Neuronal stem cell (in vitro differentiated cells): Measurements from ENCODE around the gene SART3.
"Not testable (repeated sequence)": the region's sequence is repeated elsewhere in the genome, so short reads cannot be mapped to it uniquely, and the experiment has no call there.

Experiments
- DNase-seq: peaks from one replicate; pipeline ENCODE4 v3.0.0-alpha.2; 2013; ENCODE audit warnings: low spot score
- H2AFZ ChIP-seq: one replicate; pipeline ENCODE4 v1.6.1; 2013; ENCODE audit warnings: mild to moderate bottlenecking, low read length, inconsistent platforms
- H2AK5ac ChIP-seq: 2 replicates; pipeline ENCODE4 v1.6.1; 2013; ENCODE audit warnings: low read depth, mild to moderate bottlenecking, inconsistent platforms, low read length, moderate library complexity, mixed read lengths
- H2BK120ac ChIP-seq: 2 replicates; pipeline ENCODE4 v1.6.1; 2013; ENCODE audit warnings: low read depth, mild to moderate bottlenecking, inconsistent platforms, low read length, moderate library complexity, mixed read lengths
- H2BK12ac ChIP-seq: one replicate; pipeline ENCODE4 v1.6.1; 2013; ENCODE audit warnings: low read length, inconsistent platforms
- H2BK15ac ChIP-seq: 2 replicates; pipeline ENCODE4 v1.6.1; 2013; ENCODE audit warnings: mild to moderate bottlenecking, low read length, inconsistent platforms, mixed read lengths
- H2BK5ac ChIP-seq: one replicate; pipeline ENCODE4 v1.6.1; 2013; ENCODE audit warnings: inconsistent platforms, mild to moderate bottlenecking, low read length, moderate library complexity
- H3K14ac ChIP-seq: one replicate; pipeline ENCODE4 v1.6.1; 2013; ENCODE audit warnings: low read length, inconsistent platforms
- H3K18ac ChIP-seq: 2 replicates; pipeline ENCODE4 v1.6.1; 2013; ENCODE audit warnings: low read length, inconsistent platforms
- H3K23ac ChIP-seq: 2 replicates; pipeline ENCODE4 v1.6.1; 2013; ENCODE audit warnings: low read depth, mild to moderate bottlenecking, mixed read lengths, low read length, inconsistent platforms; ENCODE audit not compliant: poor library complexity
- H3K27ac ChIP-seq: replicated peaks from 3 replicates; pipeline ENCODE4 v1.5.1; 2013; ENCODE audit warnings: low read length, inconsistent platforms
- H3K27me3 ChIP-seq, 3 experiments: 2 replicates each; pipeline ENCODE4 v1.6.1; 2013; ENCODE audit warnings: low read length in 3 of 3, mild to moderate bottlenecking in 2 of 3, inconsistent platforms in 1 of 3, low read depth in 1 of 3, mixed read lengths in 1 of 3, moderate library complexity in 1 of 3; ENCODE audit not compliant: control insufficient read depth in 3 of 3, insufficient read depth in 3 of 3
- H3K36me3 ChIP-seq, 2 donors: replicated peaks in 1 of 2; 2 replicates each; pipeline ENCODE4 v1.6.1; 2013; ENCODE audit warnings: low read length in 2 of 2; ENCODE audit not compliant: control insufficient read depth in 2 of 2, insufficient read depth in 2 of 2
- H3K4ac ChIP-seq: 2 replicates; pipeline ENCODE4 v1.6.1; 2013; ENCODE audit warnings: inconsistent platforms, mild to moderate bottlenecking, low read length, moderate library complexity
- H3K4me1 ChIP-seq, 2 donors: 1 replicate in 1 of 2; 2 replicates in 1 of 2; pipeline ENCODE4 v1.6.1; 2013; ENCODE audit warnings: low read length in 2 of 2, low read depth in 1 of 2; ENCODE audit not compliant: control insufficient read depth in 2 of 2, insufficient read depth in 1 of 2
- H3K4me2 ChIP-seq: one replicate; pipeline ENCODE4 v1.6.1; 2013; ENCODE audit warnings: mild to moderate bottlenecking, low read length, inconsistent platforms; ENCODE audit not compliant: insufficient read depth, poor library complexity, severe bottlenecking
- H3K4me3 ChIP-seq, 2 donors: 2 replicates each; pipeline ENCODE4 v1.5.1; 2013; ENCODE audit warnings: low read length in 2 of 2, mild to moderate bottlenecking in 2 of 2, inconsistent platforms in 1 of 2, moderate library complexity in 1 of 2
- H3K79me1 ChIP-seq: one replicate; pipeline ENCODE4 v1.6.1; 2013; ENCODE audit warnings: low read depth, mild to moderate bottlenecking, inconsistent platforms, low read length, moderate library complexity
- H3K9ac ChIP-seq: one replicate; pipeline ENCODE4 v1.6.1; 2013; ENCODE audit warnings: mild to moderate bottlenecking, low read depth, low read length, inconsistent platforms; ENCODE audit not compliant: poor library complexity
- H3K9me3 ChIP-seq, 2 donors: replicated peaks in 1 of 2; 2 replicates each; pipeline versions ENCODE3 to v1.6.1; 2013; ENCODE audit warnings: low read length in 2 of 2, mild to moderate bottlenecking in 2 of 2, inconsistent platforms in 1 of 2, low read depth in 1 of 2, mixed read lengths in 1 of 2, moderate library complexity in 1 of 2; ENCODE audit not compliant: control insufficient read depth in 2 of 2, insufficient read depth in 1 of 2
- H4K8ac ChIP-seq: one replicate; pipeline ENCODE4 v1.6.1; 2013; ENCODE audit warnings: low read depth, mild to moderate bottlenecking, inconsistent platforms, low read length, moderate library complexity
- H4K91ac ChIP-seq: one replicate; pipeline ENCODE4 v1.6.1; 2013; ENCODE audit warnings: low read length, low read depth, mild to moderate bottlenecking, inconsistent platforms; ENCODE audit not compliant: poor library complexity
- WGBS, 2 donors: extraction: QIAGEN DNeasy Blood & Tissue Kit; methylation state at CpG; one replicate each; pipeline ENCODE4 v1.1.7; 2013; ENCODE audit warnings: missing lambda C conversion rate in 2 of 2, mixed read lengths in 1 of 2; ENCODE audit not compliant: insufficient read length in 2 of 2, insufficient replicate concordance in 1 of 2; ENCODE audit errors: extremely low coverage in 2 of 2; 5-methylcytosine and 5-hydroxymethylcytosine counted together

Gene SART3

DNA sequence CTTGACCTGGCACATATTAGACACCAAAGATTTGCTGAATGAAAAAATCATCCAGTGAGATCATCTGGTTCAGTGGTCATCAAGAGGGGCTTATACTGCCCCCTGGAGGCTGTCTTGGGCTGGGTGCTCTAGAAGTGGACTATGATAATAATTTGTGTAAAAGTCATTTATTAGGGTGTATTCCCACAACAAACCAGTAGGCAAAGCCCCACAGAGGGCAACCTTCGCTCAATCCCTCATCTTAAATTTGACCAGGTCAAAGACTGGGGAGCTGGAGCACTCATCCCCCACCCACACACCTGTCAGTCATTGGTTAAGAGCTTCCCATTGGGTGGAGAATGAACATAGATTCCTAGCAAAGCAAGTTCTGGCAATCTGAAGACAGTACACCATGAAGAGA is 65.9 kb downstream of the SART3 start:
- H3K4ac ChIP-seq: no peak overlapping the region

DNA sequence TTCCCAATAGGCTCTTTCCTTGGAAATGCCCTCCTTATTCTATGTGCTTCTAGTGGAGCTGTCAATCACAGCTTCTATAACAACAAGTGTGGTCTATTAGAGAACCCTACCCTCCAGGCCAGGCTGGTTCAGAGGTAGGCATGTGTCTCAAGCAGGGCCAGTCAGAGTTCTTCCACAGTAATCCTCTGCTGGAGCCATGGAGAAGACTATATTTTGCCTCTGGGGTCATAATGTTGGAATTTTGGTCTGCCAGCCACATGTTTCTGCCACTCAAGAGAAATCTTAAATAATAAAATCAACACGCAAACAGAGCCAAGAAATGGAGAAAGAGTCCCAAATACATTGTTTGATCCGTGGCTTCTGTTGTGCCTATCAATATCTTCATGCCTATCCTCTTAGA is 69.7 kb downstream of the SART3 start:
- Histone ChIP-seq H3K9ac (no peak overlapping the region), H3K27ac (no peak overlapping the region), H3K36me3 (no peaks in the 10 kb centered on the region), H2AFZ (no peak overlapping the region), H3K23ac (no peak overlapping the region), H3K27me3 (peaks cover 0 to 4% (median 0%) of the 10 kb centered on the region in 3 experiments), H2BK5ac (no peak overlapping the region), H2BK120ac (no peak overlapping the region), H2AK5ac (no peak overlapping the region), H3K4me1 (no peaks in the 10 kb centered on the region), H3K4me2 (no peak overlapping the region), H2BK15ac (no peak overlapping the region), H2BK12ac (no peak overlapping the region), H3K79me1 (no peaks in the 10 kb centered on the region), H3K18ac (no peak overlapping the region), H3K4ac (no peak overlapping the region), H4K91ac (no peak overlapping the region), H3K4me3 (no peak overlapping the region), H3K14ac (no peak overlapping the region), H4K8ac (no peak overlapping the region), H3K9me3 (no peaks in the 10 kb centered on the region)
- WGBS, 2 donors: no CpG with 5 or more reads among the region's 2 CpGs
- DNase-seq: no peak

More for the DNA sequence above, 65.9 kb downstream of the SART3 start:
- H3K27ac ChIP-seq: no peak overlapping the region
- H2BK15ac ChIP-seq: no peak overlapping the region
- H2BK5ac ChIP-seq: no peak overlapping the region
- H3K79me1 ChIP-seq: no peaks in the 10 kb centered on the region
- DNase-seq: peak; percentile 33
- H2AFZ ChIP-seq: no peak overlapping the region
- WGBS, 2 donors: no CpG with 5 or more reads among the region's 1 CpG
- no peak overlapping the region for H4K8ac ChIP-seq
- no peak overlapping the region for H2AK5ac ChIP-seq
- peaks cover 0 to 7% (median 0%) of the 10 kb centered on the region in 3 experiments for H3K27me3 ChIP-seq
- no peak overlapping the region for H2BK12ac ChIP-seq
- no peaks in the 10 kb centered on the region for H3K4me1 ChIP-seq
- no peak overlapping the region for H2BK120ac ChIP-seq
- H3K4me3 ChIP-seq: no peak overlapping the region
- H3K4me2 ChIP-seq: no peak overlapping the region
- H3K14ac ChIP-seq: no peak overlapping the region
- no peaks in the 10 kb centered on the region for H3K36me3 ChIP-seq
- H3K23ac ChIP-seq: no peak overlapping the region
- H4K91ac ChIP-seq: no peak overlapping the region
- H3K9ac ChIP-seq: no peak overlapping the region
- H3K18ac ChIP-seq: no peak overlapping the region
- no peaks in the 10 kb centered on the region for H3K9me3 ChIP-seq

DNA sequence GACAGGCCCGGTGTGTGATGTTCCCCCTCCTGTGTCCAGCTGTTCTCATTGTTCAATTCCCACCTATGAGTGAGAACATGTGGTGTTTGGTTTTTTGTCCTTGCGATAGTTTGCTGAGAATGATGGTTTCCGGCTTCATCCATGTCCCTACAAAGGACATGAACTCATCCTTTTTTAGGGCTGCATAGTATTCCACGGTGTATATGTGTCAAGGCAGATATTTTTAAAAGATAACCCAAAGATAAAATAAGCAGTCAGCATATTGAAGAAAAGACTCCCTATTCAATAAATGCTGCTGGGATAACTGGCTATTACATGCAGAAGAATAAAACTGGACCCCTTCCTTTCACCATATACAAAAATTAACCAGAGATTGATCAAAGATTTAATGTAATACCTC is 73.9 kb downstream of the SART3 start:
- DNase-seq, H2BK120ac ChIP-seq: not testable (repeated sequence)

DNA sequence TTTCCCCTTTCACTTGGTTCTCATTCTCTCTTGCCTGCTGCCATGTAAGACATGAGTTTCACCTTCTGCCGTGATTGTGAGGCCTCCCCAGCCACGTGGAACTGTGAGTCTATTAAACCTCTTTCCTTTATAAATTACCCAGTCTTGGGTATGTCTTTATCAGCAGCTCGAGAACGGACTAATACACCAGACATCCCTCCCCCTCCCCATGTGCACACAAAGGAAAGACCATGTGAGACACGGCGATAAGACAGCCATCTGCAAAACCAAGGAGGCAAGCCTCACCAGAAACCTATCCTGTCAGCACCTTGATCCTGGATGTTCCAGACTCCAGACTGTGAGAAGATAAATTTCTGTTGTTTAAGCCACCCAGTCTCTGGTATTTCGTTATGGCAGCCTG is 75.6 kb downstream of the SART3 start:
- not testable (repeated sequence) for H3K23ac ChIP-seq, H2AK5ac ChIP-seq, H3K4me2 ChIP-seq, H2BK5ac ChIP-seq, H3K4me3 ChIP-seq, H3K4ac ChIP-seq, H3K4me1 ChIP-seq, H3K14ac ChIP-seq, H3K9me3 ChIP-seq, H4K8ac ChIP-seq, H3K18ac ChIP-seq, H2BK15ac ChIP-seq, H2BK12ac ChIP-seq, H3K36me3 ChIP-seq, H4K91ac ChIP-seq, DNase-seq, H2BK120ac ChIP-seq, H3K9ac ChIP-seq, H3K27ac ChIP-seq, H3K79me1 ChIP-seq, H3K27me3 ChIP-seq, H2AFZ ChIP-seq
- no CpG with 5 or more reads among the region's 7 CpGs for WGBS, 2 donors

More for the DNA sequence above, 73.9 kb downstream of the SART3 start:
- not testable (repeated sequence) for H3K4me1 ChIP-seq, H2BK12ac ChIP-seq, H2AK5ac ChIP-seq, H3K4ac ChIP-seq, H3K27ac ChIP-seq, H3K36me3 ChIP-seq, H3K27me3 ChIP-seq, H2BK15ac ChIP-seq, H4K91ac ChIP-seq, H2AFZ ChIP-seq, H3K79me1 ChIP-seq, H3K4me2 ChIP-seq, H2BK5ac ChIP-seq, H3K14ac ChIP-seq, H3K18ac ChIP-seq, H3K9me3 ChIP-seq, H3K9ac ChIP-seq, H4K8ac ChIP-seq, H3K4me3 ChIP-seq, H3K23ac ChIP-seq
- WGBS, 2 donors: no CpG with 5 or more reads among the region's 4 CpGs
